GM18498 (cell line): ENCODE results near the gene SPRN.
"Not testable (repeated sequence)": the region's sequence is repeated elsewhere in the genome, so short reads cannot be mapped to it uniquely, and the experiment has no call there.

Experiments used
- ATAC-seq: cut with Tn5 transposase; IDR thresholded peaks from one replicate; pipeline ENCODE4 v1.9.1; 2021; ENCODE audit warnings: mild to moderate bottlenecking, moderate library complexity; ENCODE audit not compliant: unreplicated experiment

SPRN gene

GRCh38 chr10:133388973-133389818 lies 35.2 kb downstream of the SPRN start:
- peak; percentile 82 for ATAC-seq

DNA sequence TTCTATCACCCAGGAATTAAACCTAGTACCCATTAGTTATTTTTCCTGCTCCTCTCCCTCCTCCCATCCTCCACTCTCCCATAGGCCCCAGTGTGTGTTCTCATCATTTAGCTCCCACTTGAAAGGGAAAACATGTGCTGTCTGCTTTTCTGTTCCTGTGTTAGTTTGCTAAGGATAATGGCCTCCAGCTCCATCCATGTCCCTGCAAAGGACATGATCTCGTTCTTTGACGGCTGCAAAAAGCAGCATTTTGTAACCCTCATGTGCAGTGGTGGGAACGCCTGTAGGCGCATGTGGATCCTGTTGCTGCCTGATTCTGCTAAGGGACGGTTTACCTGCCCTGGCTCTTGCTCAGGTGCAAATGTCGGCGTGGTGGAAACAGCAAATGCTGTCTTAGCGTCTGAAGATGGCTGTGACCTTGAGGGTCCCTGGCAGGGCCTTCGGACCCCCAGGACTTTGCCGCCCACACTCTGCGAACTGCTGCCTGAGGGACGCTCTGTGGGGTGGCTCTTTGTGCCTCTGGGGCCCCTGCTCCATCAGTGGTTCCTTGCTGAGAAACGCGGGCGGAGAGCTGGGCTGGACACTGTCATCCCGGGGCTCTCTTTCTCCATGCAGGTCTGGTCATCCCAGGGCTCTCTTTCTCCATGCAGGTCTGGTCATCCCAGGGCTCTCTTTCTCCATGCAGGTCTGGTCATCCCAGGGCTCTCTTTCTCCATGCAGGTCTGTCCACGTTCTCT lies 36.0 kb downstream of the SPRN start:
- ATAC-seq, result peak; percentile 4

GRCh38 chr10:133386951-133387350 lies 37.5 kb downstream of the SPRN start:
- not testable (repeated sequence) for ATAC-seq

DNA sequence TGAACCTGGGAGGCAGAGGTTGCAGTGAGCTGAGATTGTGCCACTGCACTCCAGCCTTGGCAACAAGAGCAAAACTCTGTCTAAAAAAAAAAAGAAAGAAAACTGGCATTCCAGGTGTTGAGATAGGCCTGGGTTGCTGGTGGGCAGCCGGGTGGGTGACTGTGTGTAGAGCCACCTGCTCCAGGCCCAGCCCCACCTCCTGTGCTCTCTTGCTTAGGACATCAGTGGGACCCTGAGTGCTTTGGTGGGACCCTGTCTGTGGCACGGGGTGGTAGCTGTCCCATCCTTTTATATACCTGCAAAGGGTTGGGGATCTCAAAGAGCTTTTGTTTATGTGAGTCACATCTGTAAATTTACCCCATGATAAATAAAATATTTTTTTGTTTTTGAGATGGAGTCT lies 39.2 kb downstream of the SPRN start:
- no peak for ATAC-seq

DNA sequence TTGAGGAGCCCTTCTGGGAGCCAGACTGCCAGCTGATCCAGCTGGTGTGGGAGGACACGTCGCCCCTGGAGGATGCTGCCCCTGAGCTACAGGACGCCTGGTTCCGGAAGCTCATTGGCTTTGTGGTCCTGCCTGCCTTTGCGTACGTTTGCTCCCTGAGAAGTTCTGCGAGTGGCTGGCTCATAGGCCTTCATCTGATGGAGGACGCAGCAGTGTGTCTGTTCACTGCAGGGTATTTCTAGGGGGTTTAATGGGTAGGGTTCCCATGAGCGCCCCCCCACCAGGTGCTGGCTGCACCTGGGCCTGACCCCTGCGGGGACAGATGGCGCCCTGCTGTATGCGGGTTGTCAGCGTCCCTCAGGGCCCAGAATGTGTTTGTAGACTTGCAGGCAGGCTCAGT lies 40.4 kb downstream of the SPRN start:
- ATAC-seq, result no peak

DNA sequence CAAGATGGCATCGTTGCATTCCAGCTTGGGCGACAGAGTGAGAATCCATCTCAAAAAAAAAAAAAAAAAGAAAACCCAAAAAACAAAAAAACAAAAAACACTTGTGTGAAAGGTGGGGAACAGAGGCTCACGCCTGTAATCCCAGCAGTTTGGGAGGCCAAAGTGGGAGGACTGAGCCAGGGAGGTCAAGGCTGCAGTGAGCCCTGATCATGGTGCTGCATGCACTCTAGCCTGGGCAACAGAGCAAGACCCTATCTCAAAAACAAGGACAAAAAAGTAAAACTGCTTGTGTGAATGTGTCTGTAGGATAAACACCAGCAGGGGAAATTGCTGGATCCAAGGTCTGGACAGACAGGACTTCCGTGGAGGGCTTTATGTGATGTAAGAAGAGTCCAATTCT lies 40.9 kb downstream of the SPRN start:
- no peak for ATAC-seq

DNA sequence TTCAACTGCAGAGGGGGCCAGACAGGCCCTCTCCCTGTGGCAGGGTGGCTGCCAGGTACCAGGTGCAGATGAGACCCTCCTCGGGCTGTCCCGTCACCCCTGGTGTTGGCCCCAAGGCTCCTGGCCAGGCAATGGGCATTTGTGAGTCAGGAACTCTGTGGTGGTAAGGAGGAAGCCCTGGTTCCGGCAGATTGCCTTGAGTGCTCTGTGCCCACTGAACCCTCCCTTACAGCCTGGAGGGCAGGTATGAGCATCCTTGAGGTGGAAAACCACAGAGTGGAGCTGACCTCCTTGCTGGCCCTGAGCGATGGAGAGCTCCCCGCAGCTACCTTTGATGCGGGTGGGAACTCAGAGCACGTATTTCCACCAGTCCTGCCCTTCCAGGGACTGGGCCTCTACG lies 43.4 kb downstream of the SPRN start:
- ATAC-seq, result no peak

- ATAC-seq, result peak; percentile 1
These were observed 44.4 kb downstream of the SPRN start for GRCh38 chr10:133379801-133380666.

DNA sequence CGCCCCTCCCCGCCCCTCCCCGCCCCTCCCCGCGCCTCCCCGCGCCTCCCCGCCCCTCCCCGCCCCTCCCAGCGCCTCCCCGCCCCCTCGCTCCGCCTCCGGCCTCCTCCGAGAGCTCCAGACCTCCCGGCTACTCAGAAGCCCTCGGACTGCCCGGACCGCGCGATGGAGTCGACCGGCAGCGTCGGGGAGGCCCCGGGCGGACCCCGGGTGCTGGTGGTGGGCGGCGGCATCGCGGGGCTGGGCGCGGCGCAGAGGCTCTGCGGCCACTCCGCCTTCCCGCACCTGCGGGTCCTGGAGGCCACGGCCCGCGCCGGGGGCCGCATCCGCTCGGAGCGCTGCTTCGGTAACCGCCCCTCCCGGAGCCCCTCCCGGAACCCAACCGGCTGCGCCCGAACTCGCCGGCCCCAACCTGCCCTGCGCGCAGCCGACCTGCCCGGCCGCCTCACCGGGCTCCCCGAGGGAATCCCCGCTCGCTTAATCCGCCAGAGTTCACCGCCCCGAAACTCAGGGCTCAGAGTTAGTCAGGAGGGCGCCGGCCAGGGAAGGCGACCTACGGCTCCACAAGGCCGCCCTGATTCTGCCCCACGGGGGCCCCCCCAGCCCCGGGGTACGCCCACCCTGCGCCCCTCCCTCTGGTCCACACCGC lies 45.1 kb downstream of the SPRN start, which contains the start of gene PAOX:
TSS of gene PAOX (plus strand) at position 111 of the 649 bp plus-strand sequence. CDS start at position 166, 55 bp downstream.
- peak; percentile 65 for ATAC-seq

GRCh38 chr10:133378251-133379096 lies 46.0 kb downstream of the SPRN start:
- ATAC-seq, result peak; percentile 51

DNA sequence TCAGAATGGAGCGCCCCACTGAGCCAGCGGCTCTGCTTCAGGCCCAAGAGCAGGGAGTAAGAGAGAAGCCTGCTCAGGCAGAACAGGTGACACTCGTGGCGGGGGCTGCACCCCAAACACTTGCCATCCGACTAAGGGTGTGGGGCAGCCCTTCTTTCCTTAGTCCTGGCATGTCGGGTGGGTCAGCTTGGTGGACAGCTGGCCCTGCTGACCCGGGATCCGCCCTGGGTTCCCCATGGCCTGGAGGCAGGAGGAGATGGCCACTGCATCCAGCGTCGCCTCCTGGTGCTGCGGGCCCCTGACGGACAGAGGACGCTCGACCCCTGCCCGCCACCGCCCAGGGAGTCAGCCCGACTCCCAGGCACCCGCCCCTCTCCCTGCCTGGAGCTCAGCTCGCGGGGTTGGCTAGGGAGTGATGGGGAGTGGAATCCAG lies 46.6 kb downstream of the SPRN start:
- no peak for ATAC-seq

GRCh38 chr10:133377025-133377817 lies 47.2 kb downstream of the SPRN start:
- ATAC-seq, result no peak

GRCh38 chr10:133376183-133376582 lies 48.2 kb downstream of the SPRN start:
- not testable (repeated sequence) for ATAC-seq

GRCh38 chr10:133375357-133376115 lies 48.9 kb downstream of the SPRN start:
- no peak for ATAC-seq

- ATAC-seq, result peak; percentile 96
These were observed 51.0 kb downstream of the SPRN start, which contains the start of gene ECHS1 for GRCh38 chr10:133373174-133374090. Gene ECHS1, minus strand, starts transcription at chr10:133373354. Its CDS starts 21 bp downstream, at chr10:133373333.

DNA sequence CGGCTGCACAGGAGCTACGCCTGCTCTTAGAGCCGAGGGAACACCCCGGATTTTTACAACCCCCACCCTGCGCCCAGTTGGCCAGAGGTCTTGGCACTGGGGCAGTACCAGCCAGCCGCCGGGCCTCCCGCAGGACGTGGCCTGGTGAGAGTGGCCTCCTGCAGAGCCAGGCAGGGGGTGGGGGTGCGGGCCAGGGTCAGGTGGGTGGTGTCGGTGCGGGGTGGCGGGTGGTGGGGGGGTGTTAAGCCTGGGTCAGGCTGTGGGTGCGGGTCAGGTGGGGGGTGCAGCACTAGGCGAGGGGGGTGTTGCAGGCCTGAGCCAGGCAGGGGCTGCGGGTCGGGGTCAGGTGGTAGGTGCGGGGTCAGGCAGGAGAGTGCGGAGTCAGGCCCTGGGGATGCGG lies 51.9 kb downstream of the SPRN start:
- no peak for ATAC-seq
